GM19395 (cell line): ENCODE data around the gene PBOV1.

Source experiments
- ATAC-seq: cut with Tn5 transposase; IDR thresholded peaks from one replicate; pipeline ENCODE4 v1.9.1; 2021; ENCODE audit warnings: mild to moderate bottlenecking, moderate library complexity; ENCODE audit not compliant: unreplicated experiment

PBOV1 gene

DNA sequence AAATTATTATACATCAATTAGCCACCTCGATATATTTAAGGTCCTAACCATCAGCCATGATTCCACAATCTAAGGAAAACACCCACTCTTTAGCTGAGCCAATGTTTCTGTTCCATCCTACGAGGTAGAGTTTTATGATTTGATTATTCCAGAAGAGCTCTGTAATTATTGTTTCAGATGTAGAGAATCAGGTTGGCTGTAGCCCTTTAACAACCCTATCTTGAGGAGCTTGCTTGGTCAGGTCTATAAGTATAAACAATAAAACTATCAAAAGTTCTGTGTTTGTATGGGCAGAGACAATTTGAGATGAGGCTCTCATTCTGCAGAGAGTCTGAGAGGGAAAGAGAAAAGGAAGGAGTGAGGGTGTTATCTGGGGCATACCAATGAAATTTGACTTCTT is at the start of gene PBOV1:
Gene PBOV1, minus strand, starts transcription at position 43 of the 400 bp plus-strand sequence. CDS start 96 bp downstream, outside the sequence.
- no peak for ATAC-seq

DNA sequence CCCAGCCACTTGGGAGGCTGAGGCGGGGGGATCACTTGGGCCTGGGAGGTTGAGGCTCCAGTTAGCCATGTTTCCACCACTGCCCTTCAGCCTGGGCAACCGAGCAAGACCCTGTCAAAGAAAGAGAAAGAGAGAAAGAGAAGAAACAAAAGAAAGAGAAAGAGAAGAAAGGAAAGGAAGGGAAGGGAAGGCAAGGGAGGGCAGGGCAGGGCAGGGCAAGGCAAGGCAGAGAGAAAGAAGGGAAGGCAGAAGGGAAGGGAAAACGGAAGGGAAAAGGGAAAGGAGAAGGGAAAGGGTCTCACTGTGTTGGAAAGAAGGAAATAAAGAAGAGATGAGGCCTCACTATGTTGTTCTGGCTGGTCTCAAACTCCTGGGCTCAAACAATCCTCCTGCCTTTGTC is 47.8 kb upstream of the PBOV1 start:
- no peak for ATAC-seq

GRCh38 chr6:138264372-138264880 is 46.1 kb upstream of the PBOV1 start:
- no peak for ATAC-seq

GRCh38 chr6:138263963-138264362 is 45.7 kb upstream of the PBOV1 start:
- no peak for ATAC-seq

DNA sequence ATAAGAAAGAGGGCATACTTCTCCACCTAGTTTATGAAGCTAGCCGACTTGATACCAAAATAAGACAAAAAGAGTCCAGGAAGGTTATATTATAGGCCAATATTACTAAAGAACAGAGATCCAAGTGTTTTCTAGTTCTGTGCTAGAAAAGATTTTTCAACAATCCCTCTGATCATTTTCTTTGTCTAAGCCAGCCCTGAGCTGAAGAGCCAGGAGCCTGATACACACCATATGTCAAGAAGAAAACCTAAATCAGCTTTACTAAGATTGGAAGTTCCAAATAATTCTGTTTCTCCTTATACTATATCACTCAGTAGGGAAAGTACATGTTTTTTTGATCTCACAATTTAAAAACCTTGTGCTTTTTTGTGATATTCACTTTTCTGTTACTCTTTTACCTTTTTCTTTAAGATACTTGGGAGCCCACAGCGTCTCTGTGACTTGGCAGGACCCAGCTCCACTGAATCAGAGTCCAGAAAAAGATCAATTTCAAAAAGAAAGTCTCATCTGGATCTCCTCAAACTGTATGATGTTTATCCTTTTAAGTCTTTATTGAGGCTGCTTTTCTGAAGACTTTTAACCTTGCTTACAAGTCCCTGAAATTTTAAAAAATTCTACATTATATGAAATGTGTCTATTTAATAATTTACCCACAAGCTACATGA is 43.0 kb upstream of the PBOV1 start:
- ATAC-seq, result no peak

GRCh38 chr6:138258991-138259390 is 40.7 kb upstream of the PBOV1 start:
- ATAC-seq, result no peak

DNA sequence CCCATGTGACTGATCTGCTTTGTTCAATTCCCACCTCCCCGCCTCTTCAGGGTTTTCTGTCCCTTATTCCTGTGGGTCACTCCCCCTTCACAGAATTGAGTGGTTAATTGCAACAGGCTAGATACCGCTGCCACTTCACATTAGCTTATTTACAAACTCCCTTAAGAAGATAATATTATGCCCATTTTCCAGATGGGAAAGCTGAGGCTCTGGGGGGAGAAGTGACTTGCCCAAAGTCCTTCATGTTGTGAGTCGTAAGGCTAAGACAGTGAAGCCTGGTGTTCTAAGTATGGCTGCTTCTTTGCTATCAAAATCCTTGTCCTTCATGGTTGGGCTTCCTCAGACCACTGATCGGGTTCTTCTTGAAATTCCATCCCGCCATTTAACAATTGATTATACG is 39.9 kb upstream of the PBOV1 start:
- ATAC-seq, result no peak

DNA sequence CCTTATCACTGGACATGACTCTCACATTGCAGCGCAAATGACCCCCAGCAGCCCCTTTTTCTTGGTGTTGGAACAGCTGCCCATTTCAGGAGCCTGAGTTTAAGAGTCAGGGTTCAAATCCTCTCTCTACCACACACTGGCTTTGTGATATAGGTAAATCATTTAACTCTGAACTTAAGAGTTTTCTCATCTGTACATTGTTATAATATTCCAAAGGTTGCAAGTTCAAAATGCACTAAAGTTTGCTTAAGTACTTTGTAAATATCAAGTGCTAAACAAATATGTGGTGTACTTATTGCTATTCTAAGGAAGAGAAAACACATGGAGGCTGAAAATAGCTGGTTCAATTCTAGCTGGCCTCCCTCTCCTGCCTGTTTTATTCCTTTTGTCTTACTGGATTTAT is 39.3 kb upstream of the PBOV1 start:
- ATAC-seq, result no peak

DNA sequence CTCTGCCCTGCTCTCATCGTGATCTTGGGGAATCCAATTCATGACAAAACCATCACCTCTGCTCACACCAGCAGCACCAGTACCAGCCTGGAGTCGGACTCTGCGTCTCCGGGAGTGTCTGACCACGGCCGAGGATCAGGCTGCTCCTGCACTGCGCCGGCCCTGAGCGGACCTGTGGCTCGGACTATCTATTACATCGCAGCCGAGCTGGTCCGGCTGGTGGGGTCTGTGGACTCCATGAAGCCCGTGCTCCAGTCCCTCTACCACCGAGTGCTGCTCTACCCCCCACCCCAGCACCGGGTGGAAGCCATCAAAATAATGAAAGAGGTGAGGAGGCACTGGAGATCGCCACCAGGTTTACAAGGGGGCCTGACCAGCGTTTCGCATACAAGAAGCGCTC is 37.2 kb upstream of the PBOV1 start:
- no peak for ATAC-seq

GRCh38 chr6:138253731-138254130 is 35.4 kb upstream of the PBOV1 start:
- ATAC-seq, result no peak

- no peak for ATAC-seq
Measured at GRCh38 chr6:138250513-138251247, 32.4 kb upstream of the PBOV1 start.

DNA sequence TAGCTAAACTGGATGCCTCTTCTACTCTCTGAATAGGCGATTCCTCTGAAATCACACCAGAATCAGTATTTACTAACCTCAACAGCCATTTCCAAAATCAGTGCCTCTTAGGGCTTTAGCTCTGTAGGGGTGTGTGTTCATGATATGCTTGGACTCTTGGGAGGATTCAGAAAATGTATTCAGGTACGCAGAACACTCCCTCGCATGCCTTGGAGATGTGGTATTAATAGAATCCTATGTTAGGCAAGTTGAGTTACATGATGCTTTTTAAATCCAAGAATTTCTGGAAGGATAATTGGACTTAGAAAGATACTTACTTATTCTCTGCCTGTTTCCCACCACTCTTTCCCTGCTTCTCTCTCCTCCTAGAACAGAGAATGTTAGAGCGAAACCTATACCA is 31.8 kb upstream of the PBOV1 start:
- no peak for ATAC-seq

DNA sequence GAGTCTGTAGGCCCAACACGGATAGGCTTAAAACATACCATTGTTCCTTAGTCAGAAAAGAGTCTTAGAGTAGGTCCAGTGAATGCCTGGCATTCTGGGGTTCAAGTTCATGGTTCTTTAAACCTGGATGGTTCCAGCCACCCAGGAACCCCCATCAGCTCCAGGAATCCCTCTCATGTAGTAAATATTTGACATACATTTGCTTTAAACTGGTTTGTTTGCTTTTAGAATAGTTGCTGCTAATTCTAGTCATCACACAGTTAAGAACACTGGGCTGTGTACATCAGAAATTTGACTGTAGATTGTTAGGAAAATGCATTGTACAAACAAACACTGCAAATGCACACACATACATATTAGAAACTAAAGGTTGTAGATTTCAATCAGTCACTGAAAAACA is 30.6 kb upstream of the PBOV1 start:
- ATAC-seq, result no peak

DNA sequence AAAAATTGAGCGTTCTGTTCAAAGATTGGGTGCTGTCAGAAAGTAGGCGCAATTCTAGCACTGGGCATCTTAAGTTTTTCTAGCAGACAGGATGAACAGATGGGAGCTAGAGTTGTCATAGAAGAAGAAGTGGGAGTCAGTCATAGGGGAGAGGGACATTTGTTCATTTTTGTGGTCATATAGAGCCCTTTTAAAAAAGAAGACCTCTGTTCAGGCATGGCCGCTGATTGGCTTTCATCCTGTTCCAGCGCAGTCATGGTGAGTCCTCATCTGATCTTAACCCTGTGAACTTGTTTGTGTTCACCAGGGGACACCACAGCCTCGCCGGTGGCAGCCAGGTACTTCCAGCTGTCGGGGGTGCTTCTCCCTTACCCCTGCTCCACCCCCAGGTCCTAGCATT is 29.7 kb upstream of the PBOV1 start:
- ATAC-seq, result no peak

DNA sequence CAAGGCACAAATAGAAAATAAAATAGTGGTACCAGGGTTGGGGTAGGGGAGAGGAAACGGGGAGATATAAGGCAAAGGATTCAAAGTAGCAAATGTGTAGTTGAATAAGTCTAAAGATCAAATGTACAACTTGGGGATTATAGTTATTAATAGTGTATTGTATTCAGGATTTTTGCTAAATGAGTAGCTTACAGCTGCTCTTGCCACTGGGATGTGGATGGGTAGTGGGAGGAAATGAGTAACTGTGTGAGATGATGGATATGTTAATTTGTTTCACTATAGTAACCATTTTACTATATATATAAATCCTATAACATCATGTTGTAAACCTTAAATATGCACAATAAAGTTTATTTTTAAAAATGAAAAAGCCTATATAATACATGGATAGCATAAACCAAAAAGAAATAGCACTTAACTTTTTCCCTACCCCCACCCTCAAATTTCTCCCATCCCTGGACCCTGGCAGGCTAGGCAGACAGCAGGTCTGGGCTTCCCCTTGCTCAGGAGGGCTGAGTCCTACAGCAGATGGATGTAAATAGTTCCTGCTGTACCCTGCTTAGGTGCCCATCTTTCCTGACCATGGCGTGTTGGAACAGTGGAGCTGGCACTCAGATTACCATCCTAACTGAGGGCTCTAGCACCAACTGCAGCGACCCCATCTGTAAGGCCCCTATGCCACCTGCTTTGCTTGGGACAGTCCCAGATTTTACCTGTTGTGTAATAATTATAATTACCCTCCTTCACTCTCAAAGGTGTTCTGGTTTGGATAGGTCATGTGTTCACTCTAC is 28.6 kb upstream of the PBOV1 start:
- ATAC-seq, result no peak

DNA sequence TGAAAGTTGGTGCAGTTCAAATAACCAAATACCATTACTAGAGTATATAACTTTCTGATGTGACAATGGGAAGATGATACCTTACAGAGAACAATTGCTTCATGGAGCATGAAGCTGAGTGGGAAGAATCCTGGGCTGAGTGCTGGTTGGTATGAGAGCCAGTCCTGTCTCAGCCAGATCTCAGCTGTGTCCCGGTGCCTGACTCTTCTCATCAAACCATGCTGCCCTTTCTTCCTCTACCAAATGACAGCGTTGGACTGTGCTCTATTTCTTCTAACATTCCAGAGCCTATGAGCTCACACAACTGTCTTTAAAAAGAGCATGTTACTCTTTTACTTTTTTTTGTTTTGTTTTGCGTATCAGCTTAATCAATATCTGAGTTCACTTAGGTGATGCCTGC is 27.5 kb upstream of the PBOV1 start:
- ATAC-seq, result no peak

DNA sequence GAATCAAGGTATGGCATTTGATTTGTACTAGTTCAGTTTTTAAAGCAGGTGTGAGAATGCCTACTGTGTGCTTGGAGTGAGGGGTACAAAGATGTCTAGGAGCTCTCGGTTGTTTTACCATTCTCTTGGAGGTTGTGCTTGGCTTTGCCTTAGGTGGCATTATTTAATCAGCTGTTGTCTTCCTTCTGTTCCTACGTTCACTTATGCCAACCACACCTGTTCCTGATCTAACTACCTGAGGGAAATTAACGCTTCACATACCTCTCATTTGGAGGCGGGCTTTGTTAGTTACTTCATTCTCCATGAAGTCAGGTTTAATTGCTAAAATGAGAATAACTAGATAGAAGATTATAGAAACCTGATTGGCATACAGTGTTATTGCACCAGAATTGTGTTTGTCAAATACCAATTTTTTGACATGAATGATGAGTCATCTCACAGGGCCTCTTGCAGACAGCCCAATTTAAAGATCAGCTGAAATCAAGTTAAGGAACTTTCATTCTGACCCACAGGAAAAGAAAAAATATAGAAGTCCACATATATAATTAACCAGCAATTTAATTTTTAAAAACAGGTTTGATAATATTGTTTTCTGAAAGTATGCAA is 24.8 kb upstream of the PBOV1 start:
- ATAC-seq, result no peak

GRCh38 chr6:138241934-138242333 is 23.6 kb upstream of the PBOV1 start:
- ATAC-seq, result no peak

DNA sequence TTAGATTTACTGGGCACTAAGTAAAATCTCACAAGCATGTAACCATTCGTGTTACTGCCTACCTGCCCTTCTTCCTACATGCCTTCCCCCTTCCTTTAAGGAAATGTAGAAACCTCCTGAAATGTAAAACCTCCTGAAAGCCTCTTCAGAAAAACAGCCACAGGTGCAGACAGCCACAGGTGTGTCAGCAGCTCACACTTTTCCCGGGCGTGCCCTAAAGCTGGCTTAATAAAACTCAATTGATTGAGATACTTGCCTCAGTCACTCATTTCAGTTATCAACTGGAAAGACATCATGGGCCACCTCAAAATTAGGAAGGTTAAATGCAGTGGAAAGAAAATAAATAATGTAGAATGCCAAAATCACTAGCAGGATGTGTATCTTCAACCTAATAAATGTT is 23.1 kb upstream of the PBOV1 start:
- no peak for ATAC-seq

- ATAC-seq, result no peak
Measured at GRCh38 chr6:138240476-138241245, 22.4 kb upstream of the PBOV1 start.

DNA sequence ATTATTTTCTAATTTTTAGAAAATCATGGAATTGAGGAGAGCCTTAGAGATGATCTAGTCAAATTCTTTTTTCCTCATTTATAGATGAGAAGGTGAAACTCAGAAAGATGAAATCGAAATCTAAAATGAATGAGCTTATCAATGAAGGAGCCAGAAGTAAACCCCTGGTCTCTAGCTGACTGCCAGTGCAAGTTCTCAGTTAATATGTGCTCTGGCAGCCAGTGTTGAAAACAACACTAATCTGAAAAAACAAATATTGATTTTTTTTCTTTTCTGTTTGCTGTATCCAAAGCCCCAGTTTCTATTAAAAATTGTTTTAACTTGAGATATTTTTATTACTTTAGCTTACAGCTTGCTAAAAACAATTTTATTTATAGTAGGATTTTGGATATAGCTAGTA is 21.5 kb upstream of the PBOV1 start:
- no peak for ATAC-seq
